Lower lobe of right lung (tissue), 2 donors: ENCODE measurements around the gene SRPK2. TPM values are rescaled to one million over a fixed set of nuclear protein-coding genes. Genes with fewer than 3 reads are reported as not detected.
"Not testable (repeated sequence)": the region's sequence is repeated elsewhere in the genome, so short reads cannot be mapped to it uniquely, and the experiment has no call there.

Experiments used
- ATAC-seq, 2 donors: fragments of 200-7000 bp; cut with Tn5 transposase; one replicate each; pipeline ENCODE4 v1.9.1; 2020 to 2022; ENCODE audit warnings: mild to moderate bottlenecking in 2 of 2, moderate library complexity in 2 of 2
- DNase-seq: peaks from one replicate; pipeline ENCODE4 v3.0.0-alpha.2; 2020
- H3K27ac ChIP-seq: fragments of 200-600 bp; one replicate; pipeline ENCODE4 v1.8.0; 2022
- H3K27me3 ChIP-seq: fragments of 200-600 bp; one replicate; pipeline ENCODE4 v1.8.0; 2022; ENCODE audit warnings: low read depth
- H3K36me3 ChIP-seq: fragments of 200-600 bp; one replicate; pipeline ENCODE4 v1.8.0; 2022; ENCODE audit warnings: mild to moderate bottlenecking
- H3K4me1 ChIP-seq: fragments of 200-600 bp; one replicate; pipeline ENCODE4 v1.8.0; 2022
- H3K4me3 ChIP-seq: fragments of 200-600 bp; one replicate; pipeline ENCODE4 v1.8.0; 2022; ENCODE audit warnings: mild to moderate bottlenecking
- H3K9me3 ChIP-seq: fragments of 200-600 bp; one replicate; pipeline ENCODE4 v1.8.0; 2022
- intact Hi-C: fragments of 100-400 bp; cut with DNase I; formaldehyde crosslinking; loops from one replicate; pipeline ENCODE4 v1.11.0; 2022
- total RNA-seq: library from RNA; stranded (reverse); fragmentation: NEBNext Ultra II Directional; extraction: Animal tissue kit (Norgen Biotek cat#: 25700); gene quantifications from one replicate; pipeline ENCODE4 v1.2.1, GENCODE V29; 2021
- TF ChIP-seq, protein P1 (sequence below): fragments of 200-600 bp; IDR thresholded peaks from one replicate; pipeline ENCODE4 v1.8.0; 2022; ENCODE audit warnings: antibody characterized with exemption, mild to moderate bottlenecking
- donor health status: DM: no; HTN: yes; CAD: no; lungs with severe emphysema.

Gene SRPK2
- total RNA-seq, 1 donor from 2014 or later, result 43.2 TPM

GRCh38 chr7:105339404-105340323 lies 49.1 kb downstream of the SRPK2 start:
- Histone ChIP-seq H3K27me3 (no peaks in the 10 kb centered on the region), H3K36me3 (no peaks in the 10 kb centered on the region), H3K27ac (no peak overlapping the region), H3K4me3 (no peak overlapping the region), H3K9me3 (no peaks in the 10 kb centered on the region), H3K4me1 (peaks cover 5% of the 10 kb centered on the region)
- intact Hi-C loops, result no loop called here
- DNase-seq (no peak), ATAC-seq (no peak)
- TF ChIP-seq, protein P1, sequence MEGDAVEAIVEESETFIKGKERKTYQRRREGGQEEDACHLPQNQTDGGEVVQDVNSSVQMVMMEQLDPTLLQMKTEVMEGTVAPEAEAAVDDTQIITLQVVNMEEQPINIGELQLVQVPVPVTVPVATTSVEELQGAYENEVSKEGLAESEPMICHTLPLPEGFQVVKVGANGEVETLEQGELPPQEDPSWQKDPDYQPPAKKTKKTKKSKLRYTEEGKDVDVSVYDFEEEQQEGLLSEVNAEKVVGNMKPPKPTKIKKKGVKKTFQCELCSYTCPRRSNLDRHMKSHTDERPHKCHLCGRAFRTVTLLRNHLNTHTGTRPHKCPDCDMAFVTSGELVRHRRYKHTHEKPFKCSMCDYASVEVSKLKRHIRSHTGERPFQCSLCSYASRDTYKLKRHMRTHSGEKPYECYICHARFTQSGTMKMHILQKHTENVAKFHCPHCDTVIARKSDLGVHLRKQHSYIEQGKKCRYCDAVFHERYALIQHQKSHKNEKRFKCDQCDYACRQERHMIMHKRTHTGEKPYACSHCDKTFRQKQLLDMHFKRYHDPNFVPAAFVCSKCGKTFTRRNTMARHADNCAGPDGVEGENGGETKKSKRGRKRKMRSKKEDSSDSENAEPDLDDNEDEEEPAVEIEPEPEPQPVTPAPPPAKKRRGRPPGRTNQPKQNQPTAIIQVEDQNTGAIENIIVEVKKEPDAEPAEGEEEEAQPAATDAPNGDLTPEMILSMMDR, result no peak

DNA sequence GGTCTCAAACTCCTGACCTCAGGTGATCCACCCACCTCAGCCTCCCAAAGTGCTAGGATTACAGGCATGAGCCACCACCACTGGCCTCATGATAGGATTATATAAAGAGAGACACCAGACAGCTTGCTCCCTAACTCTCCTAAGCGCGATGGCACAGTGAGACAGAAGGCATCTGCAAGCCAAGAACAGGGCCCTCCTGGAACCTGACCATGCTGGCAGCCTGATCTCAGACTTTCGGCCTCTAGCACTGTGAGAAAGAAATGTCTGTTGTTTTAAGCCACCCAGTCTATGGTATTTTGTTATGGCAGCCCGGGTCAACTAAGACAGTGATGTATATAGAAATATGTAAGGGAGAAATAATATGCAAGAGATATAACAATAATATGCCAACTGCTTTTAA lies 51.2 kb downstream of the SRPK2 start:
- Histone ChIP-seq H3K9me3 (no peaks in the 10 kb centered on the region), H3K27ac (no peak overlapping the region), H3K27me3 (no peaks in the 10 kb centered on the region), H3K4me1 (no peaks in the 10 kb centered on the region), H3K4me3 (no peak overlapping the region), H3K36me3 (no peaks in the 10 kb centered on the region)
- DNase-seq, result no peak
- ATAC-seq, result no peak
- intact Hi-C loops, result no loop called here
- TF ChIP-seq, protein P1, result no peak

GRCh38 chr7:105336009-105336408 lies 52.7 kb downstream of the SRPK2 start:
- no peak overlapping the region for H3K27ac ChIP-seq
- no peaks in the 10 kb centered on the region for H3K36me3 ChIP-seq
- H3K27me3 ChIP-seq, result no peaks in the 10 kb centered on the region
- no peaks in the 10 kb centered on the region for H3K4me1 ChIP-seq
- intact Hi-C loops, result no loop called here
- TF ChIP-seq, protein P1, result peak; percentile 30
- ATAC-seq (no peak), DNase-seq (no peak)
- H3K9me3 ChIP-seq, result no peaks in the 10 kb centered on the region
- H3K4me3 ChIP-seq, result no peak overlapping the region

GRCh38 chr7:105332661-105333060 lies 56.1 kb downstream of the SRPK2 start:
- DNase-seq, H3K4me1 ChIP-seq, H3K27me3 ChIP-seq, H3K4me3 ChIP-seq, H3K36me3 ChIP-seq, ATAC-seq, intact Hi-C loops, H3K27ac ChIP-seq, H3K9me3 ChIP-seq: not testable (repeated sequence)

GRCh38 chr7:105330526-105330925 lies 58.2 kb downstream of the SRPK2 start:
- Histone ChIP-seq H3K36me3 (no peaks in the 10 kb centered on the region), H3K27ac (no peak overlapping the region), H3K4me1 (no peaks in the 10 kb centered on the region), H3K4me3 (no peak overlapping the region), H3K9me3 (no peaks in the 10 kb centered on the region), H3K27me3 (no peaks in the 10 kb centered on the region)
- DNase-seq, result no peak
- intact Hi-C loops, result no loop called here
- no peak for ATAC-seq
- TF ChIP-seq, protein P1, result no peak

- Histone ChIP-seq H3K27me3 (no peaks in the 10 kb centered on the region), H3K9me3 (no peaks in the 10 kb centered on the region), H3K4me1 (peaks cover 7% of the 10 kb centered on the region), H3K4me3 (no peak overlapping the region), H3K36me3 (no peaks in the 10 kb centered on the region), H3K27ac (no peak overlapping the region)
- TF ChIP-seq, protein P1, result no peak
- intact Hi-C loops, result no loop called here
- ATAC-seq (no peak), DNase-seq (no peak)
Observed at GRCh38 chr7:105327201-105327600, 61.5 kb downstream of the SRPK2 start.
